H1 (cell line): ENCODE results near the gene STK32C. TPM values are rescaled to one million over a fixed set of nuclear protein-coding genes. Genes with fewer than 3 reads are reported as not detected.

Experiments
- EZH2 ChIP-seq: fragments of 200-600 bp; sonication (generic); IDR thresholded peaks from 2 replicates; pipeline ENCODE4 v1.7.1; 2012; ENCODE audit warnings: low read depth, mild to moderate bottlenecking, moderate library complexity, low read length, inconsistent platforms; ENCODE audit not compliant: severe bottlenecking
- RAD21 ChIP-seq, 2 experiments: IDR thresholded peaks in 1 of 2; conservative IDR thresholded peaks in 1 of 2; 2 replicates each; pipeline ENCODE4 v1.6.1; 2011; ENCODE audit warnings: low read depth in 2 of 2, low read length in 2 of 2, improper control_type of control experiment in 1 of 2, inconsistent platforms in 1 of 2, mild to moderate bottlenecking in 1 of 2, moderate library complexity in 1 of 2
- RFX5 ChIP-seq: IDR thresholded peaks from 2 replicates; pipeline ENCODE4 v1.6.1; 2011; ENCODE audit warnings: low read depth, low read length, improper control_type of control experiment, borderline replicate concordance
- RNF2 ChIP-seq: fragments of 200-900, 300-1000 bp; sonication (generic); IDR thresholded peaks from 2 replicates; pipeline ENCODE4 v1.7.1; 2016; ENCODE audit warnings: borderline replicate concordance, low read depth, mild to moderate bottlenecking, antibody characterized with exemption, low read length; ENCODE audit not compliant: poor library complexity, severe bottlenecking; ENCODE audit errors: missing control alignments
- USF2 ChIP-seq: IDR thresholded peaks from 2 replicates; pipeline ENCODE4 v1.6.1; 2011; ENCODE audit warnings: low read length, improper control_type of control experiment
- polyA plus RNA-seq, 7 experiments: library from polyadenylated mRNA; depleted of rRNA in 3 of 7; stranded (reverse) in 5 of 7; unstranded in 2 of 7; fragments of >200 nt in 5 of 7; fragments of 200-250 nt in 2 of 7; gene quantifications; 1 replicate in 5 of 7; 2 replicates in 1 of 7; 4 replicates in 1 of 7; pipeline versions ENCODE4 v1.2.1 to v1.2.3, GENCODE V29; 2011 to 2013; ENCODE audit warnings: missing spikeins in 2 of 7, mixed read lengths in 2 of 7
- total RNA-seq: library from RNA; stranded (reverse); fragmentation: NEBNext Ultra II Directional; extraction: Animal tissue kit (Norgen Biotek cat#: 25700); gene quantifications from 2 replicates; pipeline ENCODE4 v1.2.1, GENCODE V29; 2021

STK32C gene
- total and polyA plus RNA-seq, 2 of the 8 experiments (the other 6 are each of a cell fraction or from before 2014, with no cell fraction given) = 10.6 to 15.6 TPM

GRCh38 chr10:132283604-132284382 lies 24.0 kb downstream of the STK32C start (continued):
- TF ChIP-seq RNF2 = no peak
- no peak for TF ChIP-seq RFX5
- TF ChIP-seq RAD21 (IDR thresholded peaks at IDR 0.05 in 1 of 2, conservative IDR thresholded peaks at IDR 0.05 in 1 of 2; ENCODE audit: low read depth in 2 of 2, low read length in 2 of 2) = no peak
- no peak for TF ChIP-seq USF2
- TF ChIP-seq EZH2 = no peak
